Stimulated activated CD4-positive, alpha-beta T cell treated with anti-CD3 and anti-CD28 coated beads, Interleukin-2, amount 100 ng/mL, for 4 hours (primary cell): ENCODE data around the gene HDAC4.

Source experiments
- DNase-seq: peaks from one replicate; pipeline ENCODE4 v3.0.0-alpha.2; 2020; ENCODE audit warnings: low read depth

Gene HDAC4

GRCh38 chr2:239064253-239064652, 336.6 kb downstream of the HDAC4 start:
- no peak for DNase-seq

GRCh38 chr2:239062743-239063142, 338.1 kb downstream of the HDAC4 start:
- DNase-seq, result no peak

- DNase-seq, result no peak
Observed at GRCh38 chr2:239061824-239062570, 338.8 kb downstream of the HDAC4 start.

GRCh38 chr2:239061121-239061666, 339.6 kb downstream of the HDAC4 start:
- no peak for DNase-seq

- DNase-seq, result no peak
Observed at GRCh38 chr2:239060676-239061075, 340.1 kb downstream of the HDAC4 start.

- DNase-seq, result no peak
Observed at GRCh38 chr2:239059854-239060253, 341.0 kb downstream of the HDAC4 start.

- no peak for DNase-seq
Observed at GRCh38 chr2:239058766-239059165, 342.1 kb downstream of the HDAC4 start.

- DNase-seq, result no peak
Observed at GRCh38 chr2:239057533-239057932, 343.3 kb downstream of the HDAC4 start.

GRCh38 chr2:239056611-239057010, 344.2 kb downstream of the HDAC4 start:
- DNase-seq, result no peak

GRCh38 chr2:239055756-239056493, 344.9 kb downstream of the HDAC4 start:
- DNase-seq, result no peak

GRCh38 chr2:239054921-239055320, 345.9 kb downstream of the HDAC4 start:
- DNase-seq, result no peak

- DNase-seq, result no peak
Observed at GRCh38 chr2:239053801-239054503, 346.9 kb downstream of the HDAC4 start.

- DNase-seq, result no peak
Observed at GRCh38 chr2:239052798-239053665, 347.8 kb downstream of the HDAC4 start.

GRCh38 chr2:239051891-239052445, 348.9 kb downstream of the HDAC4 start:
- DNase-seq, result no peak

GRCh38 chr2:239050252-239050649, 350.6 kb downstream of the HDAC4 start:
- DNase-seq, result no peak

GRCh38 chr2:239049421-239050251, 351.2 kb downstream of the HDAC4 start:
- DNase-seq, result no peak

GRCh38 chr2:239048736-239049135, 352.1 kb downstream of the HDAC4 start:
- no peak for DNase-seq

GRCh38 chr2:239047861-239048260, 353.0 kb downstream of the HDAC4 start:
- no peak for DNase-seq

GRCh38 chr2:239047420-239047819, 353.4 kb downstream of the HDAC4 start:
- DNase-seq, result no peak

GRCh38 chr2:239046822-239047221, 354.0 kb downstream of the HDAC4 start:
- no peak for DNase-seq
